IPS-20b (cell line): ENCODE measurements around the gene NTRK2.
"Not testable (repeated sequence)": the region's sequence is repeated elsewhere in the genome, so short reads cannot be mapped to it uniquely, and the experiment has no call there.

Experiments
- H3K27ac ChIP-seq: one replicate; pipeline ENCODE4 v1.5.1; 2013; ENCODE audit warnings: low read length
- H3K27me3 ChIP-seq: 2 replicates; pipeline ENCODE4 v1.6.1; 2013; ENCODE audit warnings: mild to moderate bottlenecking, low read length, inconsistent platforms; ENCODE audit not compliant: insufficient read depth
- H3K36me3 ChIP-seq: 2 replicates; pipeline ENCODE4 v1.6.1; 2013; ENCODE audit warnings: low read depth, mild to moderate bottlenecking, inconsistent platforms, low read length, moderate library complexity; ENCODE audit not compliant: insufficient read depth
- H3K4me1 ChIP-seq: 2 replicates; pipeline ENCODE4 v1.6.1; 2013; ENCODE audit warnings: mild to moderate bottlenecking, control low read depth, inconsistent platforms, low read length, moderate library complexity; ENCODE audit not compliant: insufficient read depth
- H3K4me3 ChIP-seq: 2 replicates; pipeline ENCODE4 v1.5.1; 2013; ENCODE audit warnings: mild to moderate bottlenecking, low read length, inconsistent platforms
- H3K9ac ChIP-seq: 2 replicates; pipeline ENCODE4 v1.6.1; 2013; ENCODE audit warnings: low read depth, mild to moderate bottlenecking, inconsistent platforms, low read length, moderate library complexity
- H3K9me3 ChIP-seq: 2 replicates; pipeline ENCODE4 v1.6.1; 2013; ENCODE audit warnings: mild to moderate bottlenecking, low read depth, low read length, inconsistent platforms; ENCODE audit not compliant: insufficient read depth

NTRK2 gene

DNA sequence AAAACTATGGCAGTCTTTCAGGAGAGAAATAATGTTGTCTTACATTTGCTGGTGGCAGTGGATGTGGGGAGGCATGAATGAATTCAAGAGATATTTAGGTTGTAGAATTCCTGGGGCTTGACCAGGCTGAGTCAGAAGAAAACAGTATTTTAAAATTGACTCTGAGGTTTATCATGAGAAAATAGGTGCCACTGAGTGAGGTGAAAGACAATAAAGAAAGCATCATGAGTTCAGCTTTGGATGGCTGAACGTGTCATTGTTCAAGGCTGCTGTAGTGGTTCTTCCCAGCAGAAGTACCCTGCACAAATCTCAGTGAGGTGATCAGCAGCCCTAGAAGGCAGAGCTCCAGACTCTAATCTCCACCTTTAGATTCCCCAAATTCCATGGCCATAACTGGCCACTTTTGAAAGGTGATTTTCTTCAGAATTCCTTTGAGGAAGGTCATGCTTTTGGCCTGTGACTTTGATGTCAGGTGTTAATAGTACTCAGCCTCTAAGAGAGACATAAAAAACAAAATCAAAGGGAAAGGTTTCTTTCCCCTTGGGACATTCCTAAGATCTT, 395.4 kb downstream of the NTRK2 start:
- no peak overlapping the region for H3K9ac ChIP-seq
- no peak overlapping the region for H3K27ac ChIP-seq
- no peaks in the 10 kb centered on the region for H3K36me3 ChIP-seq
- no peaks in the 10 kb centered on the region for H3K9me3 ChIP-seq
- H3K4me3 ChIP-seq = no peak overlapping the region
- no peaks in the 10 kb centered on the region for H3K27me3 ChIP-seq
- peaks cover 10% of the 10 kb centered on the region for H3K4me1 ChIP-seq

GRCh38 chr9:85067792-85068191, 398.3 kb downstream of the NTRK2 start:
- H3K27ac ChIP-seq = no peak overlapping the region
- H3K36me3 ChIP-seq = no peaks in the 10 kb centered on the region
- H3K9me3 ChIP-seq = no peaks in the 10 kb centered on the region
- no peak overlapping the region for H3K4me3 ChIP-seq
- no peak overlapping the region for H3K9ac ChIP-seq
- peaks cover 5% of the 10 kb centered on the region for H3K4me1 ChIP-seq
- no peaks in the 10 kb centered on the region for H3K27me3 ChIP-seq

GRCh38 chr9:85069421-85069820, 399.9 kb downstream of the NTRK2 start:
- not testable (repeated sequence) for H3K9me3 ChIP-seq, H3K4me3 ChIP-seq, H3K36me3 ChIP-seq, H3K9ac ChIP-seq, H3K27me3 ChIP-seq, H3K27ac ChIP-seq, H3K4me1 ChIP-seq
